K562 (cell line): ENCODE results near the gene NECAB3. TPM values are rescaled to one million over a fixed set of nuclear protein-coding genes. Genes with fewer than 3 reads are reported as not detected.

Experiments used
- ATAC-seq: fragments of 200-7000 bp; cut with Tn5 transposase; 3 replicates; pipeline ENCODE4 v1.9.1; 2020; ENCODE audit warnings: moderate library complexity
- BruUV-seq: library from RNA; stranded (reverse); fragments of 400-500 nt; replicated peaks from 2 replicates; lab custom pipeline; 2021; lab: Mats Ljungman, UMichigan
- CTCF ChIA-PET: fragments of 300-600 bp; formaldehyde crosslinking; extraction: SDS; loops from one replicate; lab custom pipeline; 2021; ENCODE audit warnings: low intra/inter-chr PET ratio; lab: Yijun Ruan, JAX
- POLR2A ChIA-PET: fragments of 300-600, 350-650 bp; sonication (Branson Sonifier 250); formaldehyde crosslinking; extraction: SDS; loops from one replicate; lab custom pipeline; 2021; ENCODE audit warnings: antibody characterized with exemption, inconsistent platforms; lab: Yijun Ruan, JAX
- DNase-seq, 4 experiments: peaks; one replicate each; pipeline versions ENCODE4 v3.0.0 to v3.0.0-alpha.2; 2011 to 2018; ENCODE audit warnings: low spot score in 3 of 4, mixed read lengths in 3 of 4; ENCODE audit errors: extremely low read depth in 1 of 4
- FAIRE-seq: peaks from 2 replicates; lab custom pipeline; 2011; peaks lifted over from hg19 to GRCh38; lab: Jason Lieb, UNC
- H2AFZ ChIP-seq: 2 replicates; pipeline ENCODE4 v1.6.0; 2011; ENCODE audit warnings: low read depth, low read length, control low read depth, inconsistent platforms
- H3K27ac ChIP-seq: fragments of 200-600 bp; 3 replicates; pipeline ENCODE4 v1.8.0; 2011; ENCODE audit warnings: low read depth, mild to moderate bottlenecking, control low read depth, inconsistent platforms, low read length, moderate library complexity, mixed read lengths; ENCODE audit errors: extremely low read depth
- H3K27me3 ChIP-seq, 2 experiments: fragments of 300-600 bp in 1 of 2; 2 replicates in 1 of 2; 3 replicates in 1 of 2; pipeline versions ENCODE4 v1.6.0 to v1.8.0; 2011; ENCODE audit warnings: inconsistent platforms in 2 of 2, low read length in 2 of 2, mild to moderate bottlenecking in 1 of 2, mixed read lengths in 1 of 2, moderate library complexity in 1 of 2; ENCODE audit not compliant: control insufficient read depth in 2 of 2, insufficient read depth in 2 of 2
- H3K36me3 ChIP-seq: fragments of 300-600 bp; 3 replicates; pipeline ENCODE4 v1.8.0; 2011; ENCODE audit warnings: mild to moderate bottlenecking, low read length, inconsistent platforms; ENCODE audit not compliant: control insufficient read depth, insufficient read depth
- H3K4me1 ChIP-seq, 2 experiments: fragments of 200-600 bp in 1 of 2; replicated peaks in 1 of 2; 2 replicates in 1 of 2; 3 replicates in 1 of 2; pipeline versions ENCODE4 v1.5.1 to v1.8.0; 2011; ENCODE audit warnings: inconsistent platforms in 2 of 2, low read length in 2 of 2, mild to moderate bottlenecking in 1 of 2, mixed read lengths in 1 of 2, moderate library complexity in 1 of 2; ENCODE audit not compliant: control insufficient read depth in 2 of 2, insufficient read depth in 2 of 2
- H3K4me2 ChIP-seq: 2 replicates; pipeline ENCODE4 v1.6.1; 2011; ENCODE audit warnings: low read length, control low read depth, inconsistent platforms, mixed read lengths; ENCODE audit not compliant: insufficient read depth
- H3K4me3 ChIP-seq: fragments of 200-600 bp; sonication (generic), shearing (Covaris generic); 2 replicates; pipeline ENCODE4 v1.5.1; 2016; ENCODE audit warnings: control low read depth, inconsistent platforms
- H3K79me2 ChIP-seq: fragments of 200-600 bp; 3 replicates; pipeline ENCODE4 v1.8.0; 2011; ENCODE audit warnings: low read length, inconsistent platforms; ENCODE audit not compliant: control insufficient read depth, insufficient read depth
- H3K9ac ChIP-seq, 2 experiments: 2 replicates each; pipeline versions ENCODE4 v1.6.0 to v1.6.1; 2011; ENCODE audit warnings: low read depth in 2 of 2, low read length in 2 of 2, control low read depth in 1 of 2, inconsistent platforms in 1 of 2, mild to moderate bottlenecking in 1 of 2, mixed read lengths in 1 of 2; ENCODE audit not compliant: insufficient read depth in 1 of 2
- H3K9me1 ChIP-seq: one replicate; pipeline ENCODE4 v1.6.0; 2011; ENCODE audit warnings: inconsistent platforms, mild to moderate bottlenecking, low read length, moderate library complexity; ENCODE audit not compliant: control insufficient read depth, insufficient read depth
- H3K9me3 ChIP-seq: replicated peaks from 2 replicates; pipeline ENCODE4 v1.5.1; 2011; ENCODE audit warnings: low read depth, low read length, inconsistent platforms; ENCODE audit not compliant: control insufficient read depth, insufficient read depth
- H4K20me1 ChIP-seq: replicated peaks from 2 replicates; pipeline ENCODE4 v1.6.1; 2011; ENCODE audit warnings: low read length, inconsistent platforms, mixed read lengths; ENCODE audit not compliant: control insufficient read depth, insufficient read depth
- BRD4 ChIP-seq: fragments of 200-600 bp; sonication (generic); IDR thresholded peaks from 2 replicates; pipeline ENCODE4 v1.6.1; 2017; ENCODE audit warnings: inconsistent platforms
- CBFB ChIP-seq: sonication (generic); formaldehyde crosslinking; IDR thresholded peaks from 2 replicates; pipeline ENCODE4 v1.4.0; 2020; ENCODE audit warnings: mild to moderate bottlenecking, missing genetic modification reagents
- FOSL1 ChIP-seq: fragments of 200-800 bp; sonication (Bioruptor generic); conservative IDR thresholded peaks from 2 replicates; pipeline ENCODE4 v1.6.1; 2016; ENCODE audit warnings: missing genetic modification characterization, missing compliant biosample characterization
- GATAD2A ChIP-seq: fragments of 450-650 bp; IDR thresholded peaks from 2 replicates; pipeline ENCODE4 v1.6.1; 2017
- JUND ChIP-seq, 2 experiments: IDR thresholded peaks; 2 replicates in 1 of 2; 3 replicates in 1 of 2; pipeline ENCODE4 v1.6.1; 2011; ENCODE audit warnings: borderline replicate concordance in 2 of 2, low read depth in 2 of 2, low read length in 2 of 2, improper control_type of control experiment in 1 of 2, missing biosample characterization in 1 of 2, missing genetic modification characterization in 1 of 2, missing genetic modification reagents in 1 of 2
- MEIS2 ChIP-seq: fragments of 450-650 bp; IDR thresholded peaks from 2 replicates; pipeline ENCODE4 v1.6.1; 2014; ENCODE audit warnings: mild to moderate bottlenecking; ENCODE audit not compliant: partially characterized antibody
- NFE2 ChIP-seq: IDR thresholded peaks from 2 replicates; pipeline ENCODE4 v1.6.1; 2014; ENCODE audit warnings: antibody characterized with exemption, low read depth
- RBM17 ChIP-seq: fragments of 200-400 bp; formaldehyde crosslinking; IDR thresholded peaks from 2 replicates; pipeline ENCODE4 v1.6.1; 2017; ENCODE audit warnings: low read depth, mild to moderate bottlenecking, low read length, borderline replicate concordance
- RCOR1 ChIP-seq, 2 experiments: IDR thresholded peaks; 2 replicates each; pipeline ENCODE4 v1.6.1; 2012; ENCODE audit warnings: low read depth in 2 of 2, low read length in 2 of 2, borderline replicate concordance in 1 of 2, improper control_type of control experiment in 1 of 2
- RFX5 ChIP-seq: IDR thresholded peaks from 2 replicates; pipeline ENCODE4 v1.6.1; 2011; ENCODE audit warnings: low read depth, mild to moderate bottlenecking, improper control_type of control experiment, low read length
- SIX5 ChIP-seq, 2 experiments: IDR thresholded peaks; 2 replicates each; pipeline ENCODE4 v1.6.1; 2011; ENCODE audit warnings: low read length in 2 of 2, borderline replicate concordance in 1 of 2, low read depth in 1 of 2, mild to moderate bottlenecking in 1 of 2, moderate library complexity in 1 of 2; ENCODE audit not compliant: insufficient read depth in 1 of 2
- TAF9B ChIP-seq: fragments of 450-650 bp; IDR thresholded peaks from 2 replicates; pipeline ENCODE4 v1.6.1; 2018; ENCODE audit warnings: mild to moderate bottlenecking; ENCODE audit not compliant: partially characterized antibody
- ZBTB33 ChIP-seq: sonication (generic); formaldehyde crosslinking; IDR thresholded peaks from 2 replicates; pipeline ENCODE4 v1.8.1; 2023; ENCODE audit warnings: mild to moderate bottlenecking, missing genetic modification reagents
- ZC3H11A ChIP-seq: IDR thresholded peaks from 2 replicates; pipeline ENCODE4 v1.6.1; 2012; ENCODE audit warnings: low read depth, low read length, improper control_type of control experiment
- ZNF121 ChIP-seq: sonication (generic); formaldehyde crosslinking; conservative IDR thresholded peaks from 2 replicates; pipeline ENCODE4 v1.8.0; 2022; ENCODE audit warnings: missing genetic modification reagents
- ZNF41 ChIP-seq: fragments of 250-450 bp; sonication (Bioruptor Pico); conservative IDR thresholded peaks from 2 replicates; pipeline ENCODE4 v1.4.0; 2020; ENCODE audit warnings: mild to moderate bottlenecking
- ZNF583 ChIP-seq: fragments of 250-450 bp; sonication (Bioruptor Pico); IDR thresholded peaks from 2 replicates; pipeline ENCODE4 v1.4.0; 2020
- ZNF695 ChIP-seq: fragments of 450-650 bp; formaldehyde crosslinking; IDR thresholded peaks from 2 replicates; pipeline ENCODE4 v1.4.0; 2020; ENCODE audit warnings: mild to moderate bottlenecking, moderate library complexity
- WGBS: fragments of 100-300 bp; shearing (Covaris generic); methylation state at CpG from one replicate; pipeline ENCODE4 v1.1.6; 2016; ENCODE audit warnings: low coverage, mixed read lengths; ENCODE audit not compliant: insufficient coverage; ENCODE audit errors: missing lambda C conversion rate; 5-methylcytosine and 5-hydroxymethylcytosine counted together
- in situ Hi-C: fragments of 300-500 bp; cut with MboI; formaldehyde crosslinking; loops from 4 replicates; pipeline ENCODE4 v1.15.0; 2018; ENCODE audit warnings: inconsistent platforms, mixed read lengths
- intact Hi-C: fragments of 100-400 bp; cut with micrococcal nuclease; formaldehyde crosslinking; loops from 2 replicates; pipeline ENCODE4 v1.14.2; 2022
- polyA plus RNA-seq, 8 experiments: library from polyadenylated mRNA; depleted of rRNA in 4 of 8; stranded (reverse) in 5 of 8; unstranded in 3 of 8; fragments of >200 nt; fragmentation: Nextera tagmentation in 2 of 8; fragmentation: Illumina TruSeq in 1 of 8; extraction: Ambion mirVana in 2 of 8; extraction: Trizol in 1 of 8; gene quantifications; 2 replicates each; pipeline versions ENCODE4 v1.2.1 to v1.2.3, GENCODE V29; 2011 to 2014; ENCODE audit warnings: inconsistent platforms in 1 of 8, missing spikeins in 1 of 8
- total RNA-seq, 7 experiments: library from RNA; depleted of rRNA in 6 of 7; stranded (reverse); fragments of >200 nt in 6 of 7; fragmentation: Illumina TruSeq in 2 of 7; extraction: Trizol in 2 of 7; gene quantifications; 2 replicates each; pipeline versions ENCODE4 v1.2.1 to v1.2.3, GENCODE V29; 2011 to 2021; ENCODE audit warnings: low replicate concordance in 1 of 7
- TF ChIP-seq, protein P1 (sequence below): sonication (generic); formaldehyde crosslinking; IDR thresholded peaks from 2 replicates; pipeline ENCODE4 v1.8.0; 2022; ENCODE audit warnings: mild to moderate bottlenecking, missing genetic modification reagents
- TF ChIP-seq, protein P2 (sequence below): fragments of 450-650 bp; IDR thresholded peaks from 2 replicates; pipeline ENCODE4 v1.6.1; 2016; ENCODE audit warnings: low read depth, mild to moderate bottlenecking, moderate library complexity

The NECAB3 gene
- total and polyA plus RNA-seq, 9 of the 15 experiments (the other 6 are each of a cell fraction or from before 2014, with no cell fraction given) = 0.94 to 63.3 (median 31.5) TPM

DNA sequence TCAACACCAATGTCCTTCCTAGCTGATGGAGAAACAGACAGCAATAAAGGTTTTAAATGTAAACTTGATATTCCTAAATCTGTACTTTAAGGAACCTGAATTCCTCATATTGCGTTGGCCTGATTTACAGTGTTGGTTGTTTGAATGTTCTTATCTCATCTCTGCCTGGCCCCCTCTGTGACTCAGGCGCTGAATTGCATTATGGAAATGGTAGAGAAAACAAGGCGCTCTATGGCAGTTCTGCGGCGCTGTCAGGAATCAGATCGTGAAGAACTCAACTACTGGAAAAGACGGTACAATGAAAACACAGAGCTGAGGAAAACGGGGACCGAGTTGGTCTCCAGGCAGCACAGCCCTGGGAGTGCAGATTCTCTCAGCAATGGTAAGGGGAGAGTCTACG, 44.7 kb downstream of the NECAB3 start:
- ChIA-PET POLR2A (interaction anchor here (1.3 to 1.7 kb wide), 2 partner anchors 13 kb away, joined by 3 to 5 read pairs; no protein-coding TSS in a partner anchor), CTCF (no interaction called here)
- no peak overlapping the region for H3K9ac ChIP-seq
- no peaks in the 10 kb centered on the region for H3K27me3 ChIP-seq
- H2AFZ ChIP-seq = no peak overlapping the region
- DNase-seq (peak in 1 of 4 experiments; percentile 20), ATAC-seq (peak; percentile 54; the same call in 1 of the 3 replicates), FAIRE-seq (peak; percentile 61)
- intact Hi-C loops = no loop called here
- H3K4me3 ChIP-seq = no peak overlapping the region
- no peaks in the 10 kb centered on the region for H3K9me3 ChIP-seq
- H3K79me2 ChIP-seq = no peaks in the 10 kb centered on the region
- no TSS peak for BruUV-seq
- WGBS = 42% methylated on average over 10 of the region's 10 CpGs
- in situ Hi-C loops = no loop called here
- H4K20me1 ChIP-seq = no peaks in the 10 kb centered on the region
- no peaks in the 10 kb centered on the region for H3K9me1 ChIP-seq
- H3K4me1 ChIP-seq = peaks cover 5 to 10% of the 10 kb centered on the region in 2 experiments; a peak in 3 of 5 replicates
- no peak overlapping the region for H3K27ac ChIP-seq
- H3K4me2 ChIP-seq = no peak overlapping the region
- H3K36me3 ChIP-seq = peaks cover 36% of the 10 kb centered on the region; the same call in 2 of the 3 replicates
- TF ChIP-seq TAF9B = no peak
- TF ChIP-seq ZBTB33 (CRISPR knock-in tag) = peak; percentile 70; the same call in 1 of the 2 replicates
- TF ChIP-seq ZNF695 (CRISPR knock-in tag) = no peak
- TF ChIP-seq RFX5 = no peak
- TF ChIP-seq FOSL1 (tag) = peak; percentile 74
- no peak for TF ChIP-seq SIX5 (IDR thresholded peaks at IDR 0.05; ENCODE audit: borderline replicate concordance in 1 of 2, insufficient read depth in 1 of 2, low read depth in 1 of 2, low read length in 2 of 2)
- TF ChIP-seq JUND (IDR thresholded peaks at IDR 0.05; ENCODE audit: borderline replicate concordance, low read depth, low read length) = peak; percentile 16; the same call in 1 of the 2 replicates
- TF ChIP-seq JUND (tag; IDR thresholded peaks at IDR 0.05; ENCODE audit: borderline replicate concordance, low read depth, low read length) = no peak; the same call in 2 of the 3 replicates
- no peak for TF ChIP-seq ZNF121 (CRISPR knock-in tag)
- no peak for TF ChIP-seq ZC3H11A
- TF ChIP-seq ZNF583 (CRISPR knock-in tag) = no peak
- TF ChIP-seq, protein P1, sequence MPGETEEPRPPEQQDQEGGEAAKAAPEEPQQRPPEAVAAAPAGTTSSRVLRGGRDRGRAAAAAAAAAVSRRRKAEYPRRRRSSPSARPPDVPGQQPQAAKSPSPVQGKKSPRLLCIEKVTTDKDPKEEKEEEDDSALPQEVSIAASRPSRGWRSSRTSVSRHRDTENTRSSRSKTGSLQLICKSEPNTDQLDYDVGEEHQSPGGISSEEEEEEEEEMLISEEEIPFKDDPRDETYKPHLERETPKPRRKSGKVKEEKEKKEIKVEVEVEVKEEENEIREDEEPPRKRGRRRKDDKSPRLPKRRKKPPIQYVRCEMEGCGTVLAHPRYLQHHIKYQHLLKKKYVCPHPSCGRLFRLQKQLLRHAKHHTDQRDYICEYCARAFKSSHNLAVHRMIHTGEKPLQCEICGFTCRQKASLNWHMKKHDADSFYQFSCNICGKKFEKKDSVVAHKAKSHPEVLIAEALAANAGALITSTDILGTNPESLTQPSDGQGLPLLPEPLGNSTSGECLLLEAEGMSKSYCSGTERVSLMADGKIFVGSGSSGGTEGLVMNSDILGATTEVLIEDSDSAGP (CRISPR knock-in tag) = no peak
- no peak for TF ChIP-seq NFE2
- TF ChIP-seq MEIS2 = peak; percentile 39
- TF ChIP-seq GATAD2A = no peak
- no peak for TF ChIP-seq CBFB (CRISPR knock-in tag)
- TF ChIP-seq RBM17 = no peak
- peak in 1 of 2 experiments; percentile 48; a peak in 1 of 4 replicates for TF ChIP-seq RCOR1 (IDR thresholded peaks at IDR 0.05; ENCODE audit: borderline replicate concordance in 1 of 2, low read depth in 2 of 2, low read length in 2 of 2)
- TF ChIP-seq, protein P2, sequence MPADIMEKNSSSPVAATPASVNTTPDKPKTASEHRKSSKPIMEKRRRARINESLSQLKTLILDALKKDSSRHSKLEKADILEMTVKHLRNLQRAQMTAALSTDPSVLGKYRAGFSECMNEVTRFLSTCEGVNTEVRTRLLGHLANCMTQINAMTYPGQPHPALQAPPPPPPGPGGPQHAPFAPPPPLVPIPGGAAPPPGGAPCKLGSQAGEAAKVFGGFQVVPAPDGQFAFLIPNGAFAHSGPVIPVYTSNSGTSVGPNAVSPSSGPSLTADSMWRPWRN = no peak
- TF ChIP-seq ZNF41 (CRISPR knock-in tag) = no peak
- no peak for TF ChIP-seq BRD4
